T1000 (cell line): ENCODE data around the gene CADPS2.

ENCODE experiments used
- DNase-seq: peaks from one replicate; lab custom pipeline; 2025; ENCODE audit warnings: mixed read lengths; lab: John Stamatoyannopoulos, UW

CADPS2 gene

DNA sequence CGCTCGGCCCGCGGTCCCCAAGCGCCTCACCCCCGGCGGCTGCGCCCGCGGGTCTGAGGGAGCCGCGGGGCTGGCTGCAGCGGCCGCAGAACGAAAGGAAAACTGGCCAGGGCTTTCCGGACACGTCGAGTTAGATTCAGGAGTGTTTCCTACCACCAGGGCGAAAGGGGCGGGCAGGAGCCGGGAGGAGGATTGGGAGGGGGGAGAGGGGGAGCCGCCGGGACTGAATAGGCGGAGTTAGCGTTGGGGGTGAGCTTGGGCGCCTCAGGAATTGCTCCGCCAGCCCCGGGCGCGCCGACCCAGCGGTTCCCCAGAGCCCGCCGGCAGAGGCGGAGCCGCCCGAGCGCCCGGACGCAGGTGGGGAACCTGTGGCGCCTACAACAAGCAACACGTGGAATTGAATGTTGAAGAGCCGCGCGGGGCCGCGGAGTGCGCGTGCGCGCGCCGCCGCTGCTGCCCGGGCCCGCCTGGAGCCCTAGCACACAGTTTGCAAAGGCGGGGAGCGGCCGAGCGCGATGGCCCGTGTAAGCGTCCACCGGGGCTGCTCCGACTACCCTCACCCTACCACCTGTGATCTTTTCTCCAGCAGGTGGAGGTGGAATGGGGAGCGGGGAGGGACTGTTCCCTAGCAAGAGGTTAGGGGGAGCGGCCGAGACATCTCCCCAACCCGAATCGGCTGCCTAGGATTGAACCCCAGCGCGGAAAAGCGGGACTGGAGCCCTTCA lies at the start of gene CADPS2:
Gene CADPS2, minus strand, starts transcription at position 104 of the 725 bp plus-strand sequence. CDS start 123 bp downstream, outside the sequence.
- peak; percentile 59 for DNase-seq

DNA sequence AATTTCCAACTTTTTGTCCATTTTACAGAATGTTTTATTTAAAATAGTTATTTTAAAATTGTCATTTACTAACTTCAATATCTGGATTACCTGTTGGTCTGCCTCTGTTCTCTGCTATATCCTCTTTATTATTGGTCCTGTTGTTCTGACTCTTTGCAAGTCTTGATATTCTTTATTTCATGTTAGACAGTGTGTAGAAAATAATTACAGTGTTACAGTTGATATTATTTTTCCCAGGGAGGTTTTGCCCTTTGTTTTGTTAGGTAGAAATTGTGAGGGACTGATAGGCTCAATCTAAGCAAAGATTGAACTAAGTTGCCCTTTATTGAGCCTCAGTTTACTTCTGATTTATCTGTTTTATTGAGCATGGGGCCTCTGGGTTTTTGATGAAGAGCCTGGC lies 49.4 kb upstream of the CADPS2 start:
- DNase-seq: no peak

DNA sequence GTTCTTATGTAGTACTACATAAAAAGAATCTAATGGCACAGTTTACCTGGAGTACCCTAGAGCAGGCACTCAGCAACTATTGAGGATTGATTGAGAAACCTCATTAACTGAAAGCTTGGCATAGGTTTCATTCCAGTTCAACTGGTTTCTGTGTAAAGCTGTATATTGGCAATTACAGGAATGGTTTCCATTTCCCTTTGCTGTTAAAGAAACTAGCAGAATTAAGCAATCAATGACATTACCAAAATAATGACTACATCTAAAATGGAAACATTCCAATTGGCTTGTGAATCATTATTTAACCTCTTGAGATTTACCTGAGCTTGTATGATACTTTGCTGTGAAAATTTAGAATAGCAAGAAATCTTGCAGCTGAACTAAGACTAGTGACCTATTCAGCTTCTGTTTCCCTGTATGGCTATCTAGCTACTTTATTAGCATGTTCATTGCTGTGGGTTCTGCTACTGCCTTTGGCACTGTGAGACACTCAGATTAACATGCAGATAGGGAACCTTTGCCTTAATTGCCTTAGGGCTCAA lies 33.5 kb upstream of the CADPS2 start:
- DNase-seq: no peak

DNA sequence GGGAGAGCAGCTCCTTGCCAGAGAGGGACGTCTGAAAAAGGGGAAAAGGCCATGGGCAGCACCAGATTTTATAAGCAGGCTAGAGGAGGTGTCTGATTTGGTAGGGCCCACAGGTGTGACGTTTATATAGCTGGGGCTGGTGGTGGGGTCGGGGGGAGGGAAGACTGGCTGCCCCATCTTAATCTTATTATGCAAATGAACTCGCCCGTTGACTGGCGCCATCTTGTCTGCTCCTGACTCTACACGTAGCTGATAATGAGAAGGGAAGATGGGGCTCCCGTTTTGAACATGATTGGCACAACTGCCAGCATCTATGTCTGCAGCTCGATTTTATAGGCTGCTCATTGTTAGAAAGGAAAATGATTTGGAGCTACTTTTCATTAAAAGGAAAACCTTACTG lies 28.6 kb upstream of the CADPS2 start:
- no peak for DNase-seq

DNA sequence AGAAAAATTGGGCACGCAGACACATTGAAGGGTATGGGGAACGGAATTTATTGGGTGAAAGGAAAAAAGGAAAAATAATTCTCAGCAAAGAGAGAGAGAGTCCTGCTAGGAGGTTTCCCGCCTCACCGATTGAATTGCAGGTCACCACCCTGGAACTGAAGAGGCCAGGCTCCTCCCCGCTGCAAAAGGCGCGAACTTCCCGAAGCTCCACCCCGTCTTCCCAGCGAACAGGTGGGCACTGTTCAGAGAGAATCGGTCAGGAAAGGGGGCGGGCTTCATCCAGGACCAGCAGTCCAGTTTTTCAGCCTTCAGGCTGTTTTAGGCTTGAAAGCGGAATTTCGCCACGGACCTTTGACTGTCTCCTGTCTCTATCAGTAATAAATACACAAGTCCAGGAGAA lies 27.3 kb upstream of the CADPS2 start:
- no peak for DNase-seq

DNA sequence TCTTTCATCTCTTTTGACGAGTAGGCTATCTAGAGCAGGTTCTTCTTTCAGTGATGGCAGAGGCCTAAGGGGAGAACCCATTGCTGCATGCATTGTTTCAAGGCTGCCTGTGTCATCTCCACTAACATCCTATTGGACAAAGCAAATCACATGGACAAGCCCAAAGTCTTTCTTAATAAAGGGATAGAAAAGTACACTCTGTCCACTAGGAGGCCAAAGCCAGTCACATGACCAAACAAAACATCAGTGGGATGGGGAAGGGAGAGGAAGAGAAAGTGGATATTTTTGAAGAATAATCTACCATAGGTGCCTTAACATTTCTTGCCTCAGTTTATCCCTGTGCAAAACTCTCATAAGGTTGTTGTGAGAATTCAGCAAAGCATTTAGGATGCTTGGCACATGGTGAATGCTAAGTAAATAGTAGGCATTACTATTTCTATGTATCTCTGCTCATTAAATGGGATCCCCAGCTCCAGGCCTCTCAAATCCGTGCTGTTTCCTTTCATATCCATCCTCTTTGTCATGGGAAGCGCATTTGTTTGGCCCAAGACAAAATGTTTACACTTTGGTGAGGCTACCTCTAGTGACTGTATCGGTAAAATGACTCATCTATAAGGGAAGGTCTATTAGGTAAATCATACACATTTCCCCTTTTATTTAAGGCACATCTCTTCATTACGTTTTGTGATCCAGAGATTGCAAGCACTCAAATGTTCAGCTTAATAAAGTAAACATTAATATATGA lies 16.7 kb upstream of the CADPS2 start:
- no peak for DNase-seq

DNA sequence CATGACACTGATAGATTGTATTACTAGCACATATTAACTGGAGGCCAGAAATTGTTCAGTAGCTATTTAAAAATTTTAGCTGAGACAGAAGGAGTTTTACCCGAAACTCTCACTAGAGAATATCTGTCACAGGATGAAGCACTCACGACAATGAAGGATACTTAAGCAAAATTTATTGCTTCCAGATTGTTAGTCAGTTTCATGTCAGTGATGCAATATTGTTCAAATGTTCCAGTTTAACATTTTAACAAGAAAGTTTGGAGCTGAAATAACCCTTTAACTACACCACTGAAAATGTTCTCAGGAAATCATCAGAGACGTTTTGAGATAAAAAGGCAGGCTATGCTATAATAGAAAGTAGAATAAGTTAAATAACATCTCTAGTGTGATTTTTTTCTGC lies 15.0 kb upstream of the CADPS2 start:
- DNase-seq: no peak

DNA sequence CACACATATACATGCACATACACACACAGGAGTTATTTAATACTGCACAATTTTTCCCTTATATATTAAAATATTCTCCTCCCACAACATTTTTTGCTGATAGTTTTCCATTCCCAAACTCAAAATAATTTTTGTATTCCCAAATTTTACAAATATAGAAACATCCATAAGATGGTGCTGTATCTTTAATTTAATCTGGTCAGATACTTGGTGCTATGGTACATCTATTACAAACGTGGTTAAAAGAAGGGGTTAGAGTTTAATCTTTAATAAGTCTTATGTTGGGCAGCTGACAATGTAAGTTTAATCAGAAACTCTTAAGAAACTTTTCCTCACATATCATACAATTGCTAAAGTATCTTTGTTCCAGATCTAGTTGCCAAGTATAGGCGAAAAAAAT lies 10.2 kb upstream of the CADPS2 start:
- DNase-seq: no peak

DNA sequence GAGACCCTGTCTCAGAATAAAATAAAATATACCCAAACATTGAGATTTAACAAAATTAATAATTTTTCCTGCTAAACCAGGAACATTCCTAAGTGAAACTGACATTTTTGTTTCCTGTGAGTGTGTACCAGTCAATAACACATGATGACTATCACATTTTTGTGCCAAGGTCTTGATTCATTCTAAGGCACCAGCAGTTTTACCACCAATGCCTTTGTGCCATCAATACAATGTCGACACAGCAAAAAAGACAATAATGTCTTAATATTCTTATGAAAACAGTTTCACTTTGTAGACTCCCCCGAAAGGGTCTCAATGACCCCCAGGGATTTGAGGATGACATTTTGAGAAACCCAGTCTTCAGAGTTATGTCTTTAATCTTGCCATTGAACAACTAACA lies 7.2 kb upstream of the CADPS2 start:
- no peak for DNase-seq

DNA sequence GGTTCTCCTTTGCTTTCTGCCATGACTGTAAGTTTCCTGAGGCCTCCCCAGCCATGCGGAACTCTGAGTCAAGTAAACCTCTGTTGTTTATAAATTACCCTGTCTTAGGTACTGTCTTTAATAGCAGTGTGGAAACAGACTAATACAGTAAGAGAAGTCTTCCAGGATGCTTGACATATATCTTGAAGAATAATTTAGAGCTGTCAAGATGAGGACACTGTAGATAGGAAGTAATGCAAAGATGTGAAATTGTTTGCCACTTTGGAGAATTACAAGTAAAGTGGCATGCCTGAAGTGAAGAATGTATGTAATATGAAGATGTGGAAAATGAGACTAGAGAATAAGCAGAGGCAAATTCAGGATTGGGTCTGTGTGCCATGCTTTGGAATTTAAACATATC lies 2.9 kb upstream of the CADPS2 start:
- no peak for DNase-seq

DNA sequence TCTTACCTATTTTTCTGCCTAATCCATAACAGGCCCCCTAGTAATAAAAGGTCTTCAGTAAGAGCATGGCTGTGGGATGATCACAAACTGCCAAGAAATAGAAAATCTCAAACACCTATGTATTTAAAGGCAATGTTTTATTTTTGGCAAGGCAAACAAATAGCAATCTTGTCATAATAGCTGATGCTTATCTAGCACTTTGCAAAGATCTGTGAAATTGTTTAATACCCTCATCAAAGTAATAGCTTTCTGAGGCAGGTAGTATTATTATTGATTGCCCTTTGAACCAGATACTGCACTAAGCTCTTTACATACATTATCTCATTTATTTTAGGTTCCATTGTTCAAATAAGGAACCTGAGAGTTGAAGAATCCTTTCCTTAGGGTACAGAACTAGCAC lies 1.6 kb upstream of the CADPS2 start:
- no peak for DNase-seq

DNA sequence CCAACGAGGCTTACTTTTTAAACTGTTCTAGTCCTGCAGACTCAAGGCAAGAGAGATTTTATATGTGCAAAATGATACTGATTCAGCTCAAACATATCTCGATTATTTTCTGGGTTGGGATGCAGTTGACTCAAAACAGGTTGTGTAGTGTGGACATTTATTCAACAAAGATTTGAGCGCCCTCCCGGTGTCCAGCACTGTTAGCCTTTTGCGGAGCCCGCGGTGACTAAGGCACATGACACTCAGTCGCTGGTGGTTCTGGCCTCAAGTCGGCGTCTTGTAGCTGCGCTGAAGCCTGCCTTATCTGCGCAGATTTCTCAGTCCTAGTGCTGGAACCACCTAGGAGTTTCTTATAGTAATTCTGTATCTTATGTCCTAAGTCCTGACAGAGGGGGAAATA lies 938 bp upstream of the CADPS2 start:
- no peak for DNase-seq

DNA sequence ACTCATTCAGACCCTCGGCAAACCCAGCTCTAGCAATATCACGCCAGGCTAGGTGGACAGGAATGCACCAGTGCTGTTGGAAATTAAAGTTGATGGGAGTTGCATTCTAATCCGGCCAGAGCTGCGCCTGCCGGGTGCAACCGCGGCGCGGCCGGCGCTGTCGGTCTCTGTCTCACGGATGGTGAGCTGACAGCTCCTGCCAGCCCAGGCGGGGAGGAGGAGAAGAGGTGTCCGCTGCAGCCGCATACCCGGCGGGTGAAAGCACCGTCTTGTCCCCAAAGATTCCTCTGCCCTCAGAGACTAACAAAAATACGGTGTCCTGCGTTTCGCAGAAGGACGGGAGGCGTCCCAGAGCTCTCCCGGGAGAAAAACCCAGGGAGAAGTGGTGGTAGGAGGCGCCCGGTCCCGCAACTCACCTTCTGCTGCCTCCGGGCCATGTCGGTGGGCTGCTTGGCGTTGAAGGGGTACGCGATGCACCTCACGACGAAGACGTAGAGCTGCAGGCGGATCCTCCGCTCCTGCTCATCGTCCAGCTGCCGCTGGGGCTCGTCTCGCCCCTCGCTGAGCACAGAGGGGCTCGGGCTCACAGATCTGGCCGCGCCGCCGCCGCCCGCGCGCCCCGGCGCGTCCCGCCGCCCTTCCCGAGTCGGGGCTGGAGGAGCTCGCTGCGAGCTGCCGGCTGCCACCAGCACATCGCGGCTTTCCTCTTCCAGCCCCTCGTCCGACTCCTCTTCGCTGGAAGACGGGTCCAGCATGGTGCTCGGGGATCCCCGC lies 490 bp downstream of the CADPS2 start:
- no peak for DNase-seq

DNA sequence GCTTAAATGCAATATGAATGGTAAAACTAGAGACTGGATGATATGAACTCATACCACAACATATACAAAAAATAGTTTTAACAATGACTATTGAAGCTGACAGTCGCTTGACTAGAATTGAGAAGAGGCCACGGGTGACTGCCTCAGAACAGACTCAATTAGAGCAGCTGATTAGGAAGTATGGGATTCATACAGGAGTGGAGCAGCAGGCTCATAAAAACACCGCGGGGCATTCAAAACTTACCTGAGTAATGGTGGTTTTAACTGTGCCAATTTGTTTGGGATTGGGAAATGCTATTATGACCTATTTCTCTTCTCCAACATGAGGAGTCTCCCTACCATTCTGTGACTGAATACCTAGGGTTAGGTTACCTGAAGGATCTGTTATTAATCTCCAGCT lies 2.1 kb downstream of the CADPS2 start:
- no peak for DNase-seq

DNA sequence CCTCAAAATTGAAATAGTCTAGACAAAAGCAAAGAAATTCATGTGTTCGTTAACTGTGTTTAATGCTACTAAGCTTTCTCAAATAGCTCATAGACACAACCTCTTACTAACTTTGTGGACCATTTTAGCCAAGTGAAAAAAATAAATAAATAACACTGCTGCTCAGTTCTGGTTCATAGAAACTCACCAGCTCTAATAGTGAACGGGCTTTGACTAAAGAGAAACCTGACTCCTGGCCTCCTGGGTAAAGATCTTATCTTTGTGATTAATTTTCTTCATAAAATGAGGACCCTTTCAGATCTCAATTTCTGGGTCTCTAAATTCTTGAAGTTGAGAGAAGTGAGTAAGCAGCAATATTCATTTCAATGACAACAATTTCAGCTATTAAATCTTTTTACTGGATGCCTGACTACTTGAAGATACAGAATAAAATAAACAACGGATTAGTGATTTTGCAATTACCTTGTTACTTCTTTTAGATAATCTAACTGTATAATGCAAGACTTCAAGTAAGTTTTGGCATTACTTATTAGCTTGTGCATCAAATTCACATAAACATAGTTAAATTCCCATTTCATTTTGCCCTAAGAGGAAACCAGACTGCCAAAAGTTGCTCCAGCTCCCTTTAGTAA lies 3.1 kb downstream of the CADPS2 start:
- DNase-seq: no peak

DNA sequence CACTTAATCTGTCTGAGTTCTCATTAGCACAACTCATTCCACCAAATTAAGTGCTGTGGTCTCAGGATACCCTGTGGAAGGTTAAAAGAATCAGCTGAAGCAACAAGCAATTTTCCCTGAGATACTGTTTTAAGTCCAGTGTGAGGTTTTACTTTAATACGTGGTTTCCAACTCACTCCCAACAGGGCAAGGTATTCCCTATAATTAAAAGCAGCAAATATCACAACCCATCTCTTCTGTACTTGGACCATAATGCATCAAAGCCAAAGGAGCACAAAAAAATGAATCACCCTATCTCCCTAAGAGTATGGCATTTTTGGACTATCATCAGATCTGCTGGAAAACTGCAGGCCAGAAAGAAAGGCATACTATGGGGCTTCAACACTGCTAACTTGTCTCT lies 4.9 kb downstream of the CADPS2 start:
- no peak for DNase-seq

DNA sequence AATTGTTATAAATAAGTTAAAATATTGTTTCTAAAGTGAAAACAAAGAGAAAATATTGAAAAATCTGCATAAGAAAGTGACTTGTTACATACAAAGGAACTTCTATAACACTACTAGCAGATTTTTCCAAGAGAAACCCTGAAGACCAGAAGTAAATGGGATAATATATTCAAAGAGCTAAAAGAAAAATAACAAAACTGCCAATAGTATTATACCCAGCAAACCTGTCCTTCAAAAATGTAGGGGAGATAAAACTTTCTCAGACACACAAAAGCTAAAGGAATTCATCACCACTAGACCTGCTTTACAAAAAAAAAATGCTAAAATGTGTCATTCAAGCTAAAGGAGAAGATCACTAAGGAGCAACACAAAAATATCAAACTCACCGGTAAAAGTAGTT lies 17.0 kb downstream of the CADPS2 start:
- no peak for DNase-seq

DNA sequence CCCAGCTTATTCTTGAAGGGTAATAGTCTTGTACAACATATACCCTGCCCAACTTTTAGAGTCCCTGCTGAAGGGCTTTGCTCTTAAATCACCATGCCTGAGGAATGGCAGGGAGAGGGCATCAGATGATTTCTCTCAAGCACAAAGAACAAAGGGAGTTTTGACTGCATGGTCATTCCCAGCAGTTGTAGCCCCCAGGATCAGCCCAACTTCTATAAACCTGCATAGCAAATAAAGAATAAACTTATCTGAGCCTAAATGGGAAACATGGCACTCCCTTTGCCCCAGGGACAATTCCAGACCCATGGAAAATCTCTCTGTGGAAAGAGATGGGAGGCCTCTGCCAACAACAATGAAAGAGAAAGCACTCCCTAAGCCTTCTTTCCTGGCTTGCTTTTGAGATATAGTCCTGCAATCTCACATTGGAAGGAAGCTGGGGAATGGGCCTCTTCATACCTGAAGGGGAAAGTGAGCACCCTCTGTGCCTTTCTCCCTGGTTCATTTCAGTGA lies 18.7 kb downstream of the CADPS2 start:
- DNase-seq: no peak

DNA sequence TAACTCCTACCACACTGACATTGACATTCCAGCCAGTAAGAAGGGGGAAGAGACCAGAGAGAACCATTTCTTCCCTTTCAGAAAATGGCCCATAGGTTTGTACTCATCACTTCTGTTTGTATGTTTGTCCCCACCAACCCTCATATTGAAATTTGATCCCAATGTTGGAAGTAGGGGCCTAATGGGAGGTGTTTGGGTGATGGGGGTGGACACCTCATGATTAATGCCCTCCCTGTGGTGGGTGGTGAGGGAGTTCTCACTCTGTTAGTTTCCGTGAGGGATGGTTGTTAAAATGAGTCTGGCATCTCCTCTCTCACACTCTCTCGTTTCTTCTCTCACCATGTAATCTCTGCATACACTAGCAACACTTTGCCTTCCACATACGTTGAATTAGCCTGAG lies 21.4 kb downstream of the CADPS2 start:
- DNase-seq: no peak

DNA sequence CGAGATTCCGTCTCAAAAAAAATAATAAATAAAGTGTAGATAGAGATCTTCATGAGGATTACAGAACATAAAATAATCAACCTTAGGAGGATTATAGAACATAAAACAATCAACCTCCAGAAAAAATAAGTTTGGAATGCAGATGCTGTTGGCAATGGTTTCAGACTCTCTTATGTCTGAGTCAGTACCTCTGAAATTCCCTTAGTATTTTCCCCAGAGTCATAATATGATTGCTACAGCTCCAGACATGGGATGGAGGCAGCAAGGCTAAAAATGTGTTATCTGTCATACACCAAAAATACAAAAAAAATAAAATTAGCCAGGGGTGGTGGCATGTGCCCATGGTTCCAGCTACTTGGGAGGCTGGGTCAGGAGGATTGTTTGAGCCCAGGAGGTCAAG lies 22.2 kb downstream of the CADPS2 start:
- no peak for DNase-seq

DNA sequence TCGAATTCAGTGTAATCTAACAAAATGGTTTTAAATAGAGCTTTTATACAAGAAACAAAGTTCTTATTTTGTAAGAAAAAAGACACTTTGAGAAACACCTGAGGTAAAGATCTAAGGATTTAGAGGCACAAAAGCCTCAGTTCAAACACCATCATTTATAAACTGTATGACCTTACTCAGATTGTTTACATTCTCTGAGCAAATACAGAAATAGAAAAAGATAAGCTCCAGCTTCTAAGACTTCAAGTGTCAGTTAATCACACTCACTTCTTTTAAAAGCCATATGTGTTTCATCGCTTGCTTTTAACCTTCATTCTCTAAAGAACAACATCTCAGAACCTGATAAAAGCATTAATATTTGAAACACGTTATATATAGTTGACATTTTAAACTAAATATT lies 27.9 kb downstream of the CADPS2 start:
- no peak for DNase-seq

DNA sequence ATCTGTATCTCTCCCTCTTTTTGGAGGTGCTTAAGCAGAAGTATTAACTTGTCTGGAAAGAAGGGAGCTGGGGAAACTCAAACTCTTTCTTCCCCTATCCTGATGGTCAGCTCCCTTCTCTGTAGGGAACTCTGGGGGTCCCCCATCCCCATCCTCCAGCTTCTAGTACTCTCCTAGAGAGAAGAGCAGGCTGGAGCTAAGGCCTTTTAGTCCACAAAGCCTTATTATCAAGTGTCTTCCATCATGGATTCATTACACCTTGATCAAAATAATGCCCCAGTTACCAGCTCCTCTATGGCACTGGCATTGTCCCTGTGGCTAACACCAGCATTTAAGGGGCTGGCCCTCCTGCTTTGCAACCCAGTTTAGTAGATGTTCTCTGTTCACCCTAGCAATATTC lies 35.7 kb downstream of the CADPS2 start:
- DNase-seq: no peak
